GM23338 (cell line): ENCODE data around the gene PDC. TPM values are rescaled to one million over a fixed set of nuclear protein-coding genes. Genes with fewer than 3 reads are reported as not detected.

Source experiments
- ATAC-seq: fragments of 200-7000 bp; cut with Tn5 transposase; 3 replicates; pipeline ENCODE4 v1.9.1; 2020
- DNase-seq: peaks from one replicate; pipeline ENCODE4 v3.0.0-alpha.2; 2015; ENCODE audit warnings: low spot score
- H2AFZ ChIP-seq: fragments of 200-600 bp; sonication (generic); 2 replicates; pipeline ENCODE4 v1.8.0; 2016; ENCODE audit warnings: antibody characterized with exemption, mild to moderate bottlenecking, moderate library complexity
- H3F3A ChIP-seq: fragments of 200-600 bp; sonication (generic); replicated peaks from 2 replicates; pipeline ENCODE4 v1.8.0; 2017; ENCODE audit warnings: antibody characterized with exemption, mixed run types, low read depth
- H3K27ac ChIP-seq: fragments of 200-600 bp; sonication (generic); 2 replicates; pipeline ENCODE4 v1.6.1; 2016; ENCODE audit warnings: low read depth
- H3K27me3 ChIP-seq: fragments of 200-600 bp; sonication (generic); 2 replicates; pipeline ENCODE4 v1.8.0; 2016; ENCODE audit warnings: mild to moderate bottlenecking, mixed run types, moderate library complexity; ENCODE audit not compliant: insufficient read depth
- H3K36me3 ChIP-seq: fragments of 200-600 bp; sonication (generic); 2 replicates; pipeline ENCODE4 v1.8.0; 2016; ENCODE audit warnings: mild to moderate bottlenecking; ENCODE audit not compliant: insufficient read depth
- H3K4me1 ChIP-seq: fragments of 200-600 bp; sonication (generic); 2 replicates; pipeline ENCODE4 v1.8.0; 2016; ENCODE audit warnings: mild to moderate bottlenecking, moderate library complexity; ENCODE audit not compliant: insufficient read depth
- H3K4me2 ChIP-seq: fragments of 200-600 bp; sonication (generic); 2 replicates; pipeline ENCODE4 v1.7.1; 2017; ENCODE audit warnings: mixed run types
- H3K4me3 ChIP-seq: fragments of 200-600 bp; sonication (generic); 2 replicates; pipeline ENCODE4 v1.6.1; 2016; ENCODE audit warnings: mixed run types
- H3K79me2 ChIP-seq: fragments of 200-600 bp; sonication (generic); replicated peaks from 2 replicates; pipeline ENCODE4 v1.8.0; 2017; ENCODE audit warnings: mild to moderate bottlenecking; ENCODE audit not compliant: insufficient read depth
- H3K9me2 ChIP-seq: fragments of 200-600 bp; sonication (generic); 2 replicates; pipeline ENCODE4 v1.8.0; 2017; ENCODE audit not compliant: insufficient read depth
- H4K20me1 ChIP-seq: fragments of 200-600 bp; sonication (generic); replicated peaks from 2 replicates; pipeline ENCODE4 v1.8.0; 2017; ENCODE audit warnings: mild to moderate bottlenecking; ENCODE audit not compliant: insufficient read depth
- H3K27ac Mint-ChIP-seq: 2 replicates; pipeline ENCODE4 v1.8.0; 2020; ENCODE audit warnings: inconsistent platforms, mild to moderate bottlenecking, moderate library complexity, mixed read lengths
- H3K27me3 Mint-ChIP-seq: 3 replicates; pipeline ENCODE4 v1.8.0; 2022; ENCODE audit warnings: low read depth, mild to moderate bottlenecking, moderate library complexity, mixed read lengths, inconsistent platforms; ENCODE audit not compliant: insufficient read depth, poor library complexity
- H3K36me3 Mint-ChIP-seq: 3 replicates; pipeline ENCODE4 v1.8.0; 2021; ENCODE audit warnings: low read depth, mild to moderate bottlenecking, inconsistent platforms, moderate library complexity, mixed read lengths
- H3K4me1 Mint-ChIP-seq: 3 replicates; pipeline ENCODE4 v1.8.0; 2020; ENCODE audit warnings: mild to moderate bottlenecking, inconsistent platforms, mixed read lengths
- H3K4me3 Mint-ChIP-seq: 3 replicates; pipeline ENCODE4 v1.8.0; 2021; ENCODE audit warnings: moderate library complexity, mild to moderate bottlenecking, inconsistent platforms, mixed read lengths
- H3K9me3 Mint-ChIP-seq: 3 replicates; pipeline ENCODE4 v1.8.0; 2020; ENCODE audit warnings: moderate library complexity, mild to moderate bottlenecking, inconsistent platforms, mixed read lengths
- CREB1 ChIP-seq: fragments of 250-450 bp; sonication (Bioruptor Pico); IDR thresholded peaks from 2 replicates; pipeline ENCODE4 v1.5.0; 2020; ENCODE audit warnings: low read depth, mild to moderate bottlenecking, moderate library complexity
- EZH2 ChIP-seq: fragments of 200-600 bp; sonication (generic); IDR thresholded peaks from one replicate; pipeline ENCODE4 v1.8.0; 2017; ENCODE audit warnings: antibody characterized with exemption, mild to moderate bottlenecking, low read depth; ENCODE audit not compliant: unreplicated experiment
- EZH2phosphoT487 ChIP-seq: fragments of 200-600 bp; sonication (generic); IDR thresholded peaks from one replicate; pipeline ENCODE4 v1.8.1; 2018; ENCODE audit warnings: antibody characterized with exemption; ENCODE audit not compliant: unreplicated experiment
- JUNB ChIP-seq: IDR thresholded peaks from one replicate; pipeline ENCODE4 v1.6.1; 2016; ENCODE audit warnings: antibody characterized with exemption; ENCODE audit not compliant: unreplicated experiment
- NANOG ChIP-seq: IDR thresholded peaks from 2 replicates; pipeline ENCODE4 v1.6.1; 2016; ENCODE audit warnings: antibody characterized with exemption, borderline replicate concordance
- POLR2AphosphoS5 ChIP-seq: IDR thresholded peaks from 2 replicates; pipeline ENCODE4 v1.6.1; 2016; ENCODE audit warnings: antibody characterized with exemption, low read depth
- STAT1 ChIP-seq: IDR thresholded peaks from one replicate; pipeline ENCODE4 v1.6.1; 2016; ENCODE audit warnings: antibody characterized with exemption; ENCODE audit not compliant: unreplicated experiment
- ZNF114 ChIP-seq: fragments of 250-450 bp; sonication (Bioruptor Pico); IDR thresholded peaks from 2 replicates; pipeline ENCODE4 v1.5.0; 2020; ENCODE audit warnings: mild to moderate bottlenecking, moderate library complexity
- ZNF462 ChIP-seq: fragments of 250-450 bp; sonication (Bioruptor Pico); IDR thresholded peaks from 2 replicates; pipeline ENCODE4 v1.5.0; 2020; ENCODE audit warnings: mild to moderate bottlenecking, moderate library complexity
- polyA plus RNA-seq: library from polyadenylated mRNA; unstranded; fragments of >200 nt; fragmentation: Nextera tagmentation; extraction: Ambion mirVana; gene quantifications from 2 replicates; pipeline ENCODE4 v1.2.1, GENCODE V29; 2016
- total RNA-seq: library from RNA; depleted of rRNA; stranded (reverse); fragments of >200 nt; shearing (Covaris generic); gene quantifications from 2 replicates; pipeline ENCODE4 v1.2.3, GENCODE V29; 2014
- TF ChIP-seq, protein P1 (sequence below): IDR thresholded peaks from 2 replicates; pipeline ENCODE4 v1.6.1; 2016; ENCODE audit warnings: antibody characterized with exemption
- TF ChIP-seq, protein P2 (sequence below): IDR thresholded peaks from one replicate; pipeline ENCODE4 v1.6.1; 2018; ENCODE audit warnings: antibody characterized with exemption; ENCODE audit not compliant: unreplicated experiment

The PDC gene
- total and polyA plus RNA-seq, 2 experiments from 2014 or later, result not detected

DNA sequence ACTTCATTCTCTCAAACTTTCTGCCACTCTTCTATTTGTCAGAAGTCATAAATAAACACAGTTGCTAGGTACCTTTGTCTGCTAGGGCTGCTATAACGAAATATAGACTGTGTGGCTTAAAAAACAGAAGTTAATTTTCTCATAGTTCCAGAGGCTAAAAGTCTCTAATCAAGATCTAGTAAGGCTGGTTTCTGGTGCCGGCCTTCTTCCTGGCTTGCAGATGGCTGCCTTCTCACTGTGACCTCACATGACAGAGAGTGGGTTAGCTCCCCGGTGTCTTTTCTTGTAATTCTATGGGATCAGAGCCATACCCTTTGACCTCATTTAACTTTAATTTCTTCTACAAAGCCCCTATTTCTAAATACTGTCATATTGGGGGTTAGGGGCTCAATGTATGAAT is 5.9 kb downstream of the PDC start:
- Histone ChIP-seq H3K4me3 (no peak overlapping the region), H3K4me1 (no peaks in the 10 kb centered on the region), H3K27me3 (no peaks in the 10 kb centered on the region), H3K79me2 (no peaks in the 10 kb centered on the region), H3F3A (no peaks in the 10 kb centered on the region), H3K9me2 (no peaks in the 10 kb centered on the region), H3K36me3 (no peaks in the 10 kb centered on the region), H2AFZ (no peak overlapping the region), H3K4me2 (no peak overlapping the region), H4K20me1 (no peaks in the 10 kb centered on the region), H3K27ac (no peak overlapping the region)
- H3K27ac Mint-ChIP-seq, result no peak overlapping the region
- no peak overlapping the region for H3K4me3 Mint-ChIP-seq
- TF ChIP-seq, protein P1, sequence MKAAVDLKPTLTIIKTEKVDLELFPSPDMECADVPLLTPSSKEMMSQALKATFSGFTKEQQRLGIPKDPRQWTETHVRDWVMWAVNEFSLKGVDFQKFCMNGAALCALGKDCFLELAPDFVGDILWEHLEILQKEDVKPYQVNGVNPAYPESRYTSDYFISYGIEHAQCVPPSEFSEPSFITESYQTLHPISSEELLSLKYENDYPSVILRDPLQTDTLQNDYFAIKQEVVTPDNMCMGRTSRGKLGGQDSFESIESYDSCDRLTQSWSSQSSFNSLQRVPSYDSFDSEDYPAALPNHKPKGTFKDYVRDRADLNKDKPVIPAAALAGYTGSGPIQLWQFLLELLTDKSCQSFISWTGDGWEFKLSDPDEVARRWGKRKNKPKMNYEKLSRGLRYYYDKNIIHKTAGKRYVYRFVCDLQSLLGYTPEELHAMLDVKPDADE, result no peak
- ATAC-seq (no peak), DNase-seq (no peak)
- no peaks in the 10 kb centered on the region for H3K4me1 Mint-ChIP-seq
- H3K36me3 Mint-ChIP-seq, result no peaks in the 10 kb centered on the region
- no peaks in the 10 kb centered on the region for H3K27me3 Mint-ChIP-seq
- no peaks in the 10 kb centered on the region for H3K9me3 Mint-ChIP-seq

DNA sequence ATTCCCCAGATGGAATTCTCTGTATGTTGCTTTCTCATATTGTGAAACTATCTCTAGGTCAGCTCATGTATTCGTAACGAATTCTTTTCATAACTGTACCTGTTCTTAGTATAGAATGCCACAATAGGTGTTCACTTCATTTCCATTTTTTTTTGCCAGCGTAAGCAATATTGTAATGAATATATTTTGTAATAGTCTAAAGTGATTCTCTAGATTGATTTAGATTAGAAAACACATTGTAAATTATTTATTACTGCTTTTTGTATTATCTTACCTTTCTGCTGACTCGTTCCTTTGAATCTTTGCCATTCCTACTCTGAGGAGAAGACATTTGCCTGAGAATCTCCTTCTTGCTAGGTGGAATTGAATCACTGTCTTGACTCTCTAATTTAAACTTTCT is 14.8 kb downstream of the PDC start:
- ATAC-seq (no peak), DNase-seq (no peak)
- H3K4me1 Mint-ChIP-seq, result peaks cover 6% of the 10 kb centered on the region; the same call in 1 of the 3 replicates
- Histone ChIP-seq H3K27ac (no peak overlapping the region), H4K20me1 (no peaks in the 10 kb centered on the region), H3K9me2 (no peaks in the 10 kb centered on the region), H3K4me2 (no peak overlapping the region), H3K4me3 (no peak overlapping the region), H3K79me2 (no peaks in the 10 kb centered on the region), H3K4me1 (peaks cover 4% of the 10 kb centered on the region; the same call in 1 of the 2 replicates), H3K27me3 (no peaks in the 10 kb centered on the region), H2AFZ (no peak overlapping the region), H3K36me3 (no peaks in the 10 kb centered on the region), H3F3A (no peaks in the 10 kb centered on the region)
- H3K9me3 Mint-ChIP-seq, result no peaks in the 10 kb centered on the region
- H3K27me3 Mint-ChIP-seq, result no peaks in the 10 kb centered on the region
- no peaks in the 10 kb centered on the region for H3K36me3 Mint-ChIP-seq
- no peak overlapping the region for H3K4me3 Mint-ChIP-seq
- no peak overlapping the region for H3K27ac Mint-ChIP-seq
- no peak for TF ChIP-seq EZH2phosphoT487
- no peak for TF ChIP-seq STAT1
- TF ChIP-seq NANOG, result no peak
- TF ChIP-seq POLR2AphosphoS5, result no peak
- TF ChIP-seq, protein P2, sequence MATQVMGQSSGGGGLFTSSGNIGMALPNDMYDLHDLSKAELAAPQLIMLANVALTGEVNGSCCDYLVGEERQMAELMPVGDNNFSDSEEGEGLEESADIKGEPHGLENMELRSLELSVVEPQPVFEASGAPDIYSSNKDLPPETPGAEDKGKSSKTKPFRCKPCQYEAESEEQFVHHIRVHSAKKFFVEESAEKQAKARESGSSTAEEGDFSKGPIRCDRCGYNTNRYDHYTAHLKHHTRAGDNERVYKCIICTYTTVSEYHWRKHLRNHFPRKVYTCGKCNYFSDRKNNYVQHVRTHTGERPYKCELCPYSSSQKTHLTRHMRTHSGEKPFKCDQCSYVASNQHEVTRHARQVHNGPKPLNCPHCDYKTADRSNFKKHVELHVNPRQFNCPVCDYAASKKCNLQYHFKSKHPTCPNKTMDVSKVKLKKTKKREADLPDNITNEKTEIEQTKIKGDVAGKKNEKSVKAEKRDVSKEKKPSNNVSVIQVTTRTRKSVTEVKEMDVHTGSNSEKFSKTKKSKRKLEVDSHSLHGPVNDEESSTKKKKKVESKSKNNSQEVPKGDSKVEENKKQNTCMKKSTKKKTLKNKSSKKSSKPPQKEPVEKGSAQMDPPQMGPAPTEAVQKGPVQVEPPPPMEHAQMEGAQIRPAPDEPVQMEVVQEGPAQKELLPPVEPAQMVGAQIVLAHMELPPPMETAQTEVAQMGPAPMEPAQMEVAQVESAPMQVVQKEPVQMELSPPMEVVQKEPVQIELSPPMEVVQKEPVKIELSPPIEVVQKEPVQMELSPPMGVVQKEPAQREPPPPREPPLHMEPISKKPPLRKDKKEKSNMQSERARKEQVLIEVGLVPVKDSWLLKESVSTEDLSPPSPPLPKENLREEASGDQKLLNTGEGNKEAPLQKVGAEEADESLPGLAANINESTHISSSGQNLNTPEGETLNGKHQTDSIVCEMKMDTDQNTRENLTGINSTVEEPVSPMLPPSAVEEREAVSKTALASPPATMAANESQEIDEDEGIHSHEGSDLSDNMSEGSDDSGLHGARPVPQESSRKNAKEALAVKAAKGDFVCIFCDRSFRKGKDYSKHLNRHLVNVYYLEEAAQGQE, result no peak
- TF ChIP-seq CREB1, result no peak
- no peak for TF ChIP-seq JUNB
- TF ChIP-seq ZNF462 (CRISPR knock-in tag), result no peak
- no peak for TF ChIP-seq ZNF114
- no peak for TF ChIP-seq EZH2
